Common myeloid progenitor, CD34-positive (primary cell): ENCODE measurements around the gene HNRNPH2.

Experiments used
- CTCF ChIA-PET: fragments of 350-600 bp; sonication (Branson Sonifier 250); formaldehyde crosslinking; loops from one replicate; lab custom pipeline; 2021; ENCODE audit warnings: antibody characterized with exemption; lab: Charles Lee
- POLR2A ChIA-PET: fragments of 350-600 bp; sonication (Branson Sonifier 250); formaldehyde crosslinking; loops from one replicate; lab custom pipeline; 2021; ENCODE audit warnings: antibody characterized with exemption; lab: Charles Lee
- DNase-seq, 3 donors: peaks; one replicate each; pipeline versions ENCODE4 v3.0.0 to v3.0.0-alpha.2; 2013
- H3K27ac ChIP-seq, 2 experiments: 1 replicate in 1 of 2; 2 replicates in 1 of 2; pipeline ENCODE4 v1.7.0; 2013; ENCODE audit warnings: inconsistent platforms in 2 of 2, low read length in 2 of 2, mild to moderate bottlenecking in 2 of 2, low read depth in 1 of 2, moderate library complexity in 1 of 2; ENCODE audit not compliant: severe bottlenecking in 2 of 2, insufficient read depth in 1 of 2, poor library complexity in 1 of 2
- H3K27me3 ChIP-seq, 5 experiments: replicated peaks in 2 of 5; 1 replicate in 3 of 5; 2 replicates in 2 of 5; pipeline versions ENCODE4 v1.6.1 to v1.7.0; 2013; ENCODE audit warnings: low read length in 4 of 5, mild to moderate bottlenecking in 2 of 5, moderate library complexity in 2 of 5, inconsistent platforms in 1 of 5; ENCODE audit not compliant: insufficient read depth in 5 of 5, control insufficient read depth in 4 of 5
- H3K36me3 ChIP-seq, 4 experiments: 1 replicate in 2 of 4; 2 replicates in 2 of 4; pipeline versions ENCODE4 v1.6.1 to v1.7.0; 2013; ENCODE audit warnings: low read length in 3 of 4, control low read depth in 1 of 4, mild to moderate bottlenecking in 1 of 4; ENCODE audit not compliant: control insufficient read depth in 4 of 4, insufficient read depth in 4 of 4
- H3K4me1 ChIP-seq, 4 experiments: 1 replicate in 3 of 4; 2 replicates in 1 of 4; pipeline versions ENCODE4 v1.6.1 to v1.7.1; 2013; ENCODE audit warnings: low read length in 3 of 4, mild to moderate bottlenecking in 3 of 4, control low read depth in 1 of 4, inconsistent platforms in 1 of 4, moderate library complexity in 1 of 4; ENCODE audit not compliant: control insufficient read depth in 4 of 4, insufficient read depth in 4 of 4; ENCODE audit errors: control extremely low read depth in 1 of 4
- H3K4me3 ChIP-seq, 7 experiments: 1 replicate in 4 of 7; 2 replicates in 3 of 7; pipeline versions ENCODE4 v1.5.1 to v1.7.0; 2013; ENCODE audit warnings: mild to moderate bottlenecking in 7 of 7, low read length in 6 of 7, moderate library complexity in 6 of 7, inconsistent platforms in 2 of 7, low read depth in 2 of 7, control low read depth in 1 of 7; ENCODE audit not compliant: insufficient read depth in 4 of 7, control insufficient read depth in 1 of 7; ENCODE audit errors: extremely low read depth in 1 of 7
- H3K9me3 ChIP-seq, 5 experiments: 1 replicate in 4 of 5; 2 replicates in 1 of 5; pipeline versions ENCODE4 v1.6.1 to v1.7.1; 2013; ENCODE audit warnings: low read length in 4 of 5, mild to moderate bottlenecking in 2 of 5, inconsistent platforms in 1 of 5, low read depth in 1 of 5, moderate library complexity in 1 of 5; ENCODE audit not compliant: control insufficient read depth in 4 of 5, insufficient read depth in 2 of 5; ENCODE audit errors: control extremely low read depth in 1 of 5
- WGBS: methylation state at CpG from one replicate; pipeline ENCODE4 v1.1.5; 2013; ENCODE audit not compliant: insufficient coverage; 5-methylcytosine and 5-hydroxymethylcytosine counted together

The HNRNPH2 gene

GRCh38 chrX:101386542-101386885 is 21.5 kb upstream of the HNRNPH2 start:
- Histone ChIP-seq H3K27ac (peak overlapping the region; percentile 38 to 79), H3K27me3 (peaks cover 0 to 4% (median 0%) of the 10 kb centered on the region in 5 experiments), H3K4me1 (peaks cover 11 to 42% (median 18%) of the 10 kb centered on the region in 4 experiments), H3K36me3 (no peaks in the 10 kb centered on the region), H3K4me3 (peak overlapping the region in 5 of 7 experiments; percentile 51 to 75 (median 62)), H3K9me3 (no peaks in the 10 kb centered on the region)
- CTCF ChIA-PET, result no interaction called here
- DNase-seq, result peak in 2 of 3 donors; percentile 23 to 31
- POLR2A ChIA-PET, result no interaction called here
- WGBS, result 82% methylated on average over 6 of the region's 6 CpGs

GRCh38 chrX:101388604-101389003 is 19.4 kb upstream of the HNRNPH2 start:
- Histone ChIP-seq H3K4me3 (no peak overlapping the region), H3K27ac (no peak overlapping the region), H3K4me1 (peaks cover 17 to 45% (median 23%) of the 10 kb centered on the region in 4 experiments), H3K27me3 (peaks cover 0 to 4% (median 0%) of the 10 kb centered on the region in 5 experiments), H3K9me3 (no peaks in the 10 kb centered on the region), H3K36me3 (peaks cover 0 to 6% (median 3%) of the 10 kb centered on the region in 4 experiments)
- WGBS, result 87% methylated on average over 3 of the region's 3 CpGs
- CTCF ChIA-PET, result no interaction called here
- POLR2A ChIA-PET, result no interaction called here
- no peak for DNase-seq

DNA sequence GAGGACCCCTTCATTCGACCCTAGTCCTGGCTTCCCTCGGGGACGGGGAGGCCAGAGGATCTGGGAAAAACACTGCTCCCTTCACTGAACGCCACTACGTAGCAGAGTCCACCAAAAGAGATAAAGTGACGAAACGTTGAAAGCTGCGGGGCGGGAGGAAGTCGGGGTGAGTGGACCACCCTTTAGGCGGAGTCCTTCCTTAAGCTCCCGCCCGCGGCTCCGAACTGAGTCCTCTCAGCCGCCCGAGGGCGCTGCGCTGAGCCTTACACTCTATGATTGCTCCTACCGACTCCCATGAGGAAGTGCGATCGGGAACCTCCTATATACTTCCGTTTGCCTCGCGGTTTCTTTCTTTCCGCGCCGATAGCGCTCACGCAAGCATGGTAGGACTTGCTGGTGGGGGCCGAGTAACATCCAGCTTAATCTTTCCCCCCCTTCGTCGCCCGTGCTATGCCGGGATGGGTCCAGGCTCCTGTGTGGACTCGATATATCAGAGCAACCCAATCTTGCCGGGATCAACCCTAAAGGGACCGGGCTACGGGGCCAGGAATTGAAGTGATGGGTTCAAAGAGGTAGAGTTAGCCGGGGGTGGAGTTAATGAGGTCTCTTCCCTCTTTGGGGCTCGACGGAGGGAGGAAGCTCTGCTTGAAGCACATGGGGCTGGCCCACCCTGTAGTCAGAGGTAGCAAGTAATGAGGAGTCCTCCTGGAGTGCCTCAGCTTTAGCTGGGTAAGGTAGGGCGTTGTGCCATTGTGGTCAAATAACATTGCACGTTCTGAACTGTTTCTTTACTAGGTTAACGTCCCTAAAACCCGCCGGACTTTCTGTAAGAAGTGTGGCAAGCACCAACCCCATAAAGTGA is 17.1 kb upstream of the HNRNPH2 start, which contains the start of gene RPL36A:
Gene RPL36A (plus strand): TSS at position 348 of the 862 bp plus-strand sequence. CDS start 33 bp downstream, at position 381.
- Histone ChIP-seq H3K9me3 (no peaks in the 10 kb centered on the region), H3K36me3 (peaks cover 2 to 8% (median 5%) of the 10 kb centered on the region in 4 experiments), H3K27me3 (peaks cover 0 to 4% (median 0%) of the 10 kb centered on the region in 5 experiments), H3K27ac (peak within 1 kb of the TSS; percentile 75 to 77), H3K4me3 (peak within 1 kb of the TSS; percentile 38 to 85 (median 71)), H3K4me1 (peaks cover 7 to 26% (median 16%) of the 10 kb centered on the region in 4 experiments)
- CTCF ChIA-PET, result interaction anchor here (0.8 to 2.1 kb wide), 6 partner anchors 12 to 43 kb away, joined by 3 to 10 read pairs (median 3); no protein-coding TSS in a partner anchor
- peak; percentile 92 to 94 (median 94) for DNase-seq
- 34% methylated on average over 38 of the region's 47 CpGs for WGBS
- POLR2A ChIA-PET, result interaction anchor here (0.5 to 1.3 kb wide), 5 partner anchors 17 to 762 kb away, joined by 3 to 6 read pairs (median 4); partner anchors contain the start of genes GLA, HNRNPH2 and TIMM8A

DNA sequence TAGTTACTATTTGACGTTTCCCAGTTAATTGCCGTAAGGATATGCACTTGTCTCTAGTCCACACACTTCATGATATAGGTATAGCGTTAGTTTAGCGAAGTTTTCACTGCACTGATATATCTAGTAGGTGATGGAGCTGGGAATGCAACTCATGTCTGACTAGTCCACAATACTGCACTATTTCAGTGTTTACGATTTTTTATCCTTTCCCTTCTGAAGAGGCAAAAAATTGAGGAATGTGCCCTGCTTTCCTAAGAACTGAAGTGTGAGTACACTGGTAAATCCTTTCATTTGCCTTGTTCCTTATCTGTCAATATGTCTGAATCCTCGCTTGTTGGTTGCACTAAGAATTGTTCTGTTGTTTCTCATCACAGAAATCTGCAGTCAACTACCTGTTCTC is 16.2 kb upstream of the HNRNPH2 start:
- 81% methylated on average over 5 of the region's 6 CpGs for WGBS
- no peak for DNase-seq
- Histone ChIP-seq H3K9me3 (no peaks in the 10 kb centered on the region), H3K4me1 (peaks cover 7 to 17% (median 9%) of the 10 kb centered on the region in 4 experiments), H3K4me3 (peak overlapping the region in 6 of 7 experiments; percentile 59 to 85 (median 71)), H3K27me3 (peaks cover 0 to 4% (median 0%) of the 10 kb centered on the region in 5 experiments), H3K36me3 (peaks cover 2 to 8% (median 5%) of the 10 kb centered on the region in 4 experiments), H3K27ac (peak overlapping the region in 1 of 2 experiments; percentile 77)
- POLR2A ChIA-PET, result no interaction called here
- CTCF ChIA-PET, result interaction anchor here (1.5 to 2.1 kb wide), 3 partner anchors 11 to 34 kb away, joined by 3 to 10 read pairs (median 6); no protein-coding TSS in a partner anchor

DNA sequence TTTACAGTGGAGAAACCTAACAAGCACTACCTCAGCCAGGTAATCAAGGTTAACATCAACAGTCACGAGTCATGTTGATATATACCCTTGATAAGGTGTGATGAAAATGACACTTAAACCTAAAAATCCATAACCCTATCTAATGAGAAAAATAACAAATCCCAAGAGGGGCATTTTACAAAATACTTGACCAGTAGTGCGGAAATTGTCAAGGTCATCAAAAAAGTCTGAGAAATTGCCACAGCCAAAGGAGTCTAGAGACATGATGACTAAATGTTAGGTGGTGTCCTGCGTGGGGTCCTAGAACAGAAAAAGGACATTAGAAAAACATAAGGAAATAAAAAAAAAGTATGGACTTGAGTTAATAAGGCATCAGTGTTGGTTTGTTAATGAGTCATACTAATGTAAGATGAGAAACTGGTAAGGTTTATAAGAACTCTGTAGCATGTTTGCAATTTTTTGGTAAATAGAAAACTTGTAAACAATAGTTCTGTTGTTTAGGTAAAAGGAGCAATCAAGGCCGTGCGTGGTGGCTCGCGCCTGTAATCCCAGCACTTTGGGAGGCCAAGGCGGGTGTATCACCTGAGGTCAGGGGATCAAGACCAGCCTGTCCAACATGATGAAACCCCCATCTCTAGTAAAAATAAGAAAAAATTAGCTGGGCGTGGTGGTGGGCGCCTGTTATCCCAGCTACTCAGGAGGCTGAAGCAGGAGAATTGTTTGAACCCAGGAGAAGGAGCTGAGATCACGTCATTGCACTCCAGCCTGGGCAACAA is 14.3 kb upstream of the HNRNPH2 start:
- ChIA-PET CTCF (interaction anchor here (0.9 kb wide), 1 partner anchor 10 kb away, joined by 3 read pairs; no protein-coding TSS in a partner anchor), POLR2A (no interaction called here)
- WGBS, result 80% methylated on average over 9 of the region's 11 CpGs
- Histone ChIP-seq H3K4me1 (peaks cover 7 to 16% (median 8%) of the 10 kb centered on the region in 4 experiments), H3K36me3 (peaks cover 2 to 9% (median 8%) of the 10 kb centered on the region in 4 experiments), H3K4me3 (no peak overlapping the region), H3K27me3 (peaks cover 0 to 4% (median 0%) of the 10 kb centered on the region in 5 experiments), H3K27ac (no peak overlapping the region), H3K9me3 (no peaks in the 10 kb centered on the region)
- no peak for DNase-seq

DNA sequence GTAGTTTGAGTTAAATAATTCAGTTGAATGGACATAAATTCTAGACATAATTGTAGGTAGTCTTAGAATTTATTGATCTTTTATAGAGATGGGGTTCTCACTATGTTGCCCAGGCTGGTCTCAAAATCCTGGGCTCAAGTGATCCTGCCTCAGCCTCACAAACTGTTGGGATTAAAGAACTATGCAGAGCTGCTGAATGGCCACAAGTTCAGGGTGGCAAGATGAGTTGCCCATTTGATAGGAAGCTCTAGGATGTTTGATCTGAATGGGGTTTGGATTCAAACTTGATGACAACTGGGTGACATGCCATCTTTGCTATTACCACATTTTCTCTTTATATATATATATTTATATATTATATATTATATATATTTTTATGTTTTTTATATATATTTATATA is 13.7 kb upstream of the HNRNPH2 start:
- Histone ChIP-seq H3K9me3 (no peaks in the 10 kb centered on the region), H3K4me3 (no peak overlapping the region), H3K4me1 (peaks cover 7 to 16% (median 8%) of the 10 kb centered on the region in 4 experiments), H3K27me3 (peaks cover 0 to 4% (median 0%) of the 10 kb centered on the region in 5 experiments), H3K36me3 (peaks cover 2 to 9% (median 8%) of the 10 kb centered on the region in 4 experiments), H3K27ac (no peak overlapping the region)
- ChIA-PET CTCF (interaction anchor here (0.9 kb wide), 1 partner anchor 10 kb away, joined by 3 read pairs; no protein-coding TSS in a partner anchor), POLR2A (no interaction called here)
- no peak for DNase-seq
